ENCODE measurements around the gene RABGAP1L.
A peak's percentile ranks its signal among the peaks of the same experiment; 100 is the strongest.

The RABGAP1L gene

DNA sequence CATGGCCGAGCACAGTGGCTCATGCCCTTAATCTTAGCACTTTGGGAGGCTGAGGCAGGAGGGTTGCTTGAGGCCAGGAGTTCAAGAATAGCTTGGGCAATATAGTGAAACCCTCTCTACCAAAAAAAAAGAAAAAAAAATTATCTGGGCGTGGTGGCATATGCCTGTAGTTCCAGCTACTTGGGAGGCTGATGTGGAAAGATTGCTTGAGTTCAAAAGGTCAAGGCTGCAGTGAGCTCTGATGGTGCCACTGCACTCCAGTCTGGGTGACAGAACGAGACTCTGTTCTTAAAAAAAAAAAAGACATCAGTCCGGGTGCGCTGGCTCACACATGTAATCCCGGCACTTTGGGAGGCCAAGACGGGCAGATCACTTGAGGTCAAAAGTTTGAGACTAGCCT is 589.3 kb downstream of the RABGAP1L start:
- DNase-seq (ENCODE audit: low spot score) = no peak

DNA sequence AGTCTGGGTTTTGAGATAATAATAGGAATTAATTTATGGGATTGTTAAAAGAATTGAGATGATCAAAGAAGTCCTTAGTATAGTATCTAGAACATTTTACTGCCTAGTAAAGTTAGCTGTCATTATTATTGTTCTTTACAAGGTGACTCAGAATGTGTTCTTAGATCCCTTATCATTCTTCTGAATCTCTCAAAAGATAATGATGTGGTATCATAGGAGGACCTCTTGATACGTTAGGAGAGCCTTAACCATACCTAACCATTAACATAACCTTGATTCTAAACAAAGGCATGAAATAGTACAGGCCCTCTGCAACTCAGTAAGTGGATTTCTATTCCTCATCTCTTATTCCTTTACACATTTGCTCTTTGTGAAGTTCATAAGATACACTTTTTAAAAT is 593.8 kb downstream of the RABGAP1L start:
- DNase-seq (ENCODE audit: low spot score) = no peak

DNA sequence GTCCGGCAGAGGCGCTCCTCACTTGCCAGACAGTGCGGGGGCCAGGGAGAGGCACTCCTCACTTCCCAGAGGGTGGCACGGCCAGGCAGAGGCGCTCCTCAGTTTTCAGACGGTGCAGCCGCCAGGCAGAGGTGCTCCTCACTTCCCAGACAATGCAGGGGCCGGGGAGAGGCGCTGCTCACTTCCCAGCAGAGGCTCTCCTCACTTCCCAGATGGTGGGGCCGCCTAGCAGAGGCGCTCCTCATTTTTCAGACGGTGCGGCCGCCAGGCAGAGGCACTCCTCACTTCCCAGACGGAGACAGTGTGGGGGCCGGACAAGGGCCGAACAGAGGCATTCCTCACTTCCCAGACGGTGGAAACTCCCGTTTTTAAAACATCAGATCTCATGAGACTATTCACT is 602.0 kb downstream of the RABGAP1L start:
- DNase-seq (ENCODE audit: low spot score) = no peak

DNA sequence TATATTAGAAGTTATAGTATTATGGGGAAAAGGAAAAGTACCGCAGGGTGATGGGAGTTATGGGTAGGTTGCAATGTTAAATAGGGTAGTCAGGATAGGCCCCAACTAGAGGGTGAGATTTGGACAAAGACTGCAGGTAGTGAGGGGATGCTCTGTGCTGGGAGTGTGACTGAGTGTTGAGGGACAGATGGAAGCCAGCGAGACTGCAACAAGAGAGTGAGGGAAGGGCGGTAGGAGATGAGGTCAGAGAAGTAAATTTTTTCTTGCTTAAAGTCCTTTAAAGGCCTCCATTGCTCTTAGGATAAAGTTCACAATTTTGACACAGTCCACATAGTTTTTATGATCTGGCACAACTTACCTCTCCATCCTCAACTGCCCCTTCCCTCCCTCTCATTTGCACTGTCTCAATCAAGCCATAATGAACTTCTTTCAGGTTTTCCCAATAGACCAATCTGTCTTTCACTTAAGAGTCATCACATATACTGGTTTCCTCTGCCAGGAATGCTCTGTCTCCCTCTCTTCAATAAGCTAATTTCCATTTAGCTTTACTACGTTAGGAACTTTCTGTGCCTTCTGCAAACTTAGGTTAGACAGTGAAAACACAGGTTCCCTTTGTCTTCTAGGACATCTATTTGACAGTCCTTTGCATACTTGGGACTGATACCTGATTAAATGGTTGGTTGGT is 602.7 kb downstream of the RABGAP1L start:
- DNase-seq (ENCODE audit: low spot score) = no peak

DNA sequence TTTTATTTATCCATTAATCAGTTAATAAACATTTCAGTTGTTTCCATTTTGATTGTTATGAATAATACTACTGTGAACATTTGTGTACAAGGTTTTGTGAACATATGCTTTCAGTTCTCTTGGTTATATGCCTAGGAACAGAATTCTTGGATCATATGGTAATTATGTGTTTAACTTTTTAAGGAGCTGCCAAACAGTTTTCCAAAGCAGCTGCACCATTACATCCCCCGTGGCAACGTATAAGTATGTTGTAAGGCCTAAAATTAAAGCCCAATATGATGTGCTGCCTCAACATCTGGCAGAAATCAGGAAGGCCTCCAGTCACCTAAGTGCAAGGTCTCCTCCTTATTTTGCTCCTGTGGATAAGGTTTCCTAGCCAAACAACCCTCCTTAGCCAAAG is 604.9 kb downstream of the RABGAP1L start:
- DNase-seq (ENCODE audit: low spot score) = no peak

DNA sequence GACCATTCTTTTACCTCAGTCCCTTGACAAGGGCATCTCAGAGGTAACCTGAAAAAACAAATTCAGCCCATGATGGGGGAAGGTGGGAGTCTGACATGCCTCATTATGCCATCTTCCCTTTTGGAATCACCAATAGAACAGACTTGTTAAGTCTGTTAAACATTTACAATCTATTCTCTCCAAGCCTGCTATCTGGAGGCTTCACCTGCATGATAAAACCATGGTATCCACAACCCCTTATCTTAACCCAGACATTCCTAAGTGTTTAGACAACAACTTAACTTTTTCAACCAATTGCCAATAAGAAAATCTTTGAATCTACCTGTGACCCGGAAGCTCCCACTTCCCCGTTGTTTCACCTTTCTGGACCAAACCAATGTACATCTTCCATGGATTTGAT is 607.4 kb downstream of the RABGAP1L start:
- DNase-seq (ENCODE audit: low spot score) = no peak

DNA sequence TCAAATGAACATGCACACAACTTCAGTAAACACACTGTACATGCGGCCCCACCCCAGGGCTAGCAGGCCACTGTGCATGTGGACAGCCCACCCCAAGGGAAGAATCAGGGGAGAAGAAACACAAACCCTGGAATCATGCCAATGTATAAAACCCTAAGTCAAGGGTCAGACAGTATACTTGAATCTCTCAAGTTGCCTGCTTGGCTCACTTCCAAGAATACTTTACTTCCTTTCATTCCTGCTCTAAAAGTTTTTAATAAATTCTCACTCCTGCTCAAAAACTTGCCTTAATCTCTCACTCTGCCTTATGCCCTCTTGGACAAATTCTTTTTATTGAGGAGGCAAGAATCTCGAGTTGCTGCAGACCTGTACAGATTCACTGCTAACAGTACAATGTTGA is 609.2 kb downstream of the RABGAP1L start:
- no peak for DNase-seq (ENCODE audit: low spot score)

DNA sequence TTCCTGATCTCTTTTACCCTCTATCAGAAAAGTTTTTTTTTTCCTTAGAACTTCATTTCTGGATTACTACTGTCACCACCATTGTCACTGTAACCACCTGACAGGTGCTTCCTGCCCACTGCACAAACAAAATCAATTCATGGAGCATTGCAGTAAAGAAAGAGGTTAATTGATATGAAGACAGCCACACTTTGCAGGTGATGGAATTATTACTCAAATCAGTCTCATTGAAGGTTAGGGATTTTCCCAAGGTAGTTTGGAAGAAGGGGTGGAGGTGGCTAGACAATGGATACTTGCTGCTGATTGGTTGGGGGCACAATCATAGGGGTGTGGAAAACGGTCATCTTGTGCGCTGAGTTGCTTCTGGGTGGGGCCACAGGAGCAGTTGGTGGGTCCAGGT is 609.6 kb downstream of the RABGAP1L start:
- DNase-seq (ENCODE audit: low spot score) = no peak

DNA sequence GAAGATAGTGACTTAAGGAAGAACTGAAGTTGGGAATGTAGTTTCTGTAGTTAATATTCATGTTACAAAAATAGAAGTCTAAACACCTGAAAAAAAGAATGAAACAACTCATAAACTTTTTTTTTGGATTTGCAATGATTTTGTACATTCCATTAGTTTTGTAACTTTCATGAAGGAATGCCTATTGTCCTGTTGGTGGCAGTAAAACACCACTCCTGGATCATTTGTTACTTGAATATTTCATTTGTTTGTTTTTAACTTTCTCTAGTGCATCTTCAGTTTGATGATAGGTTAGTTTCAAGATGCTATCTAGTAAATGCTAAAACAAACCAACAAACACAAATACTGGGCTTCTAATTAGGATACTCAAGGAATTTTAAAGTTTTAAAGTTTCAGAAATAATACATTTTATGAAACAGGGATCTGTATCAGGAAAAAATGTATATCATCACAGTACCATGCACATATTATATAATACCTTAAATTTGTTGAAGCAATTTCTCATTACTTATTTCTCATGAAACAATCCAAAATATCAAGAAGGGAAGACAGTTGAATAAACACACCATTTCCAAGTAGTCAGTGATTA is 610.7 kb downstream of the RABGAP1L start:
- peak; percentile 75 for DNase-seq (ENCODE audit: low spot score)

DNA sequence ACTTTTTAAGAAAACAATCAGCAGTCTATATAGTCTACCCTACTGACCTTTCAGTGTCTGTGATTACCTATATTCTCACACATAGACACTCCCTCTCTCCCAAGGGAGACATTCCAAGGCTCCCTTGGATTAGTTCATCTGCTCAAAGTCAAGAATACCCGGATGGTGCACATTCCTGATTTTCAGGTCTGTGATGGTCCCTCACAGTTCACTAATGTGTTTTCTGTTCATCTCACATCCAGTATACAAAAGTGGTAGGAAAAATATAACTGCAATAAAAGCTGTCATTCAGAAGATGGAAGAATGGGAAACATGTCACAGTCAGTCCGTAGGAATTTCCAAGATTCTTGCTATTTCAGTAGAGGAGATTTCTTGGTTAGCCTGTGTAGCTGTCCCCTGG is 616.3 kb downstream of the RABGAP1L start:
- no peak for DNase-seq (ENCODE audit: low spot score)

DNA sequence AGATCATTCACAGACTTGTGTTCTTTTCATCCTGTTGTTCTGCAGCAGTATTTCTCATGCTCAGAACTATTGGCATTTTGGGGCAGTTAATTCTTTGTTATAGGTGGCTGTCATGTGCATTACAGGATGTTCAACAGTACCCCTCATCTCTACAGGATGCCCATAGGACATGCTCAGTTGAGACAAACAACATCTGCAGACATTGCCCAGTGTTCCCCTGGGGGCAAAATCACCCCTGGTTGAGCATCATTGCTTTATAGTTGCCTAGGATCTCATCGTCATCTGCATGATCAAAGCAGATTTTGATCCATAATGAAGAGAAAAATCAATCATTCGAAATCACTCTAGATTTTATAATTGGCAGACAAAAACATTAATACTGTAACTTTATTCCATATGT is 617.9 kb downstream of the RABGAP1L start:
- DNase-seq (ENCODE audit: low spot score) = no peak

DNA sequence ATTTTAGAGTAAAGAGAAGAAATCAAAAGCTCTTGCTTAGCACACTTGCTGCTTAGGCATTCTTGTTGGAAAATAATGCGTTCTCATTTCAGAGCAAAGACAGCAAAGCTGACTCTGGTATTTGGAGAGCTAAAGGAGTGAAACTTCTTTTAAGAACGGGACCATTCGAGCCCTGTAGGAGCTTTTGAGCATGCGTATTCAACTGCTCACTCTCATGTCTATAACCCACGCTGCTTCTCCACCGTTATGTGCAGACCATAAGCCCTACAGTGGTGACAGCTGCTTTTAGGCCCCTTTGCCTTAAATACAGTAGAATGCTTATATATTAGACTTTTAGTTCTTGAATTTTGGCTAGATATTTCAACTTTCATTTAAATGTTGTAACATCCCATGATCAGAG is 626.2 kb downstream of the RABGAP1L start:
- no peak for DNase-seq (ENCODE audit: low spot score)

DNA sequence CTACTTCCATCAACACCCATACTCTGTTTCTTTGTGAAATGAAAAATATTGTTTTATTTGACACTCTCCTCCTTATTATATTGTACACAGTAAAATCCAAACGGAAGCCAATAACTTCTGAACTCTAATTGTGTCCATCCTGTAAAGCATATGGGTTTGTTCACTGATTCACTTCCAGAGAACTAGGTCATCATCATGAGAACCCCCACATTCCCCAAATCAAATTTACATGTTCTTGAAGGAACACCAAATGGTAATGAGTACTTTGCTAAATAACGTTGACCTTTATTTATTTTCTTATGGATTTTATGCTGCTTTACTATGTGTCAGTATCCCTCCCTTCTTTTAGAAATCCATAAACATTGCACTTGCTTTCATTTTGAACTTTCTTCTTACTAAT is 627.0 kb downstream of the RABGAP1L start:
- no peak for DNase-seq (ENCODE audit: low spot score)

DNA sequence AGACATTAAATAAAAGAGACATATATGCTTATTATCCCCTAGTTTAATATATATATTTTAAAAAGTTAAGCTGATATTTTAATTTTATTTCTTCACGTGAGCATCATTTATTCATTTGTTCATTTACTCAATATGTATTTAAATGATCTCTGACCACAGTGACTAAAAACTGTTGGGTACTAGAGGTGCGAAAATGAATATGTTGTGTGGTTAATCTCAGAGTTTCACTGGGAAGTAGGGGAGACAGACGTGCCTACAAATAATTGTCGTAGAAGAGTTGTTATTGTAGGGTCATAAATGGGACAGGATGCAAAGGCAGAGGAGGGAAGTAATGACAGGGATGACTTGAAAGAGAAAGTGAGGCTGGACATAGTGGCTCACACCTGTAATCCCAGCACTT is 627.4 kb downstream of the RABGAP1L start:
- DNase-seq (ENCODE audit: low spot score) = no peak

DNA sequence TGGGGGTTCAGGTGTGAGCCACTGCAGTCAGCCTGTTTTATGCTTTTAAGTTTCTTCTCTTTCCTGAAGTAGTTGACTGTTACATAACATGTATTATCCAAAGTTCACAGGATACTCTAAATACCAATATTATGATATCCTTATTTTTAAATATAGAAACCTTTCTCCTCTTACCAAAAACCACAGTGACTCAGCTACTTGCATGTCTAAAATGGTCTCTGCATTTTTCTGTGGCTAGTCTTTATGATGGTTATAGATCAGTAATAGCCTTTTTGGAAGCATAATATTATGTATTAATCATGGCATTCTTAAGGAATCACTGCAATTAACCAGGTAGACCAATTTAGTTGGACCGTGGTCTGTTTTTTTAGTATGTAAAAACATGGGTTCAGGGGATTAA is 629.7 kb downstream of the RABGAP1L start:
- no peak for DNase-seq (ENCODE audit: low spot score)

DNA sequence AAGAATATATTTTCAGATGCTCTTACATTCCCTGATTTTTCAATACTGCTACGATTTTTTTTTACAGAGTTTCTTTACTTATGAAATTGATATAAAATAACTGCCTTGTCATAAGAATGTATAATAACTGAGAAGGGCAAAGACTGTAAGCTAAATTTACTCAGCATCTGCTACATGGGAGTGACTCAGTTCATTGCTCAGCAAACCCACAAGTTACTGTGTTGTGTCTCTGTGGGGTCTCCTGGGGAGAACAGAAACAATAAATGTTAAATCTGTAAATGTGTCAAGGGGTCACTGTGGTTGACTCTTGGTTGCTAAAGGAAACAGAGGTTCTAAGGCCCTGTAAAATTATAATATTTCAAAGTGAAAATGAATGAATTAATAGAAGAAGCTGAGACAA is 630.1 kb downstream of the RABGAP1L start:
- DNase-seq (ENCODE audit: low spot score) = no peak

DNA sequence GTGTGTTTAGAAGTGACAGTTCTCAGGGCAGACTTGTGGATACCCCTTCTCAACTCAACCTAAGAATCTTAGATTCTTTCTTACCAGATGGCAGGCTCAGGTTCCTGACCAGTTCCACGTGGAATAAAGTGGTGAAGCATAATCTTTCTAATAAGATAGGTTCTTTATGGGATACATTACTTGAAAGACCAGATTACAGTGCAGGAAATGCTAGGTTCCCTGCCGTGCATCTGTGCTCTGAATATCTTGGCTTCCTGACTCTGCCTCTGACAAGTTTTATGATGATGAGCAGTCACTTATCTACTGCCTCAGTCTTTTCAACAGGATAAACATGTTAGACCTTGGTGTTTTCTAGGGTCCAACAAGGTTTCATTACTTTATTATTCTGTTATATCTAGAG is 632.5 kb downstream of the RABGAP1L start:
- no peak for DNase-seq (ENCODE audit: low spot score)

DNA sequence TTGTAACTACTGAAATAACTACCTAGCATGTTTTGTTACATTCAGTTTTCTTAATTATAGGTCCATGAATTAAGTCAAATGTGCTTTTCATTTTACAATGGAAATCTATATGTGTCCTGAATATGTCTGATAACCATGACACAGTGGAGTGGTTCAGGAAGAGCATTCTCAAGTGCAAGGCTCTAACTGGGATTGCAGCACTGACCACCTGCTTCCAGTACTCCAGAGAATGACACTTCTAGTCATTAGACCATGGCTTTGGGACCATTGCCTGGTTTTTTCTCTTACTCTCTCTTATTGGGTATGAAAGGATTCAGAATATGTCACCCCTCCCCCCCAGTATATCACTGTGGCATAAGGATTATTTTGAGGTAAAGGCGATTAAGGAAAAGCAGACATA is 635.5 kb downstream of the RABGAP1L start:
- DNase-seq (ENCODE audit: low spot score) = no peak

DNA sequence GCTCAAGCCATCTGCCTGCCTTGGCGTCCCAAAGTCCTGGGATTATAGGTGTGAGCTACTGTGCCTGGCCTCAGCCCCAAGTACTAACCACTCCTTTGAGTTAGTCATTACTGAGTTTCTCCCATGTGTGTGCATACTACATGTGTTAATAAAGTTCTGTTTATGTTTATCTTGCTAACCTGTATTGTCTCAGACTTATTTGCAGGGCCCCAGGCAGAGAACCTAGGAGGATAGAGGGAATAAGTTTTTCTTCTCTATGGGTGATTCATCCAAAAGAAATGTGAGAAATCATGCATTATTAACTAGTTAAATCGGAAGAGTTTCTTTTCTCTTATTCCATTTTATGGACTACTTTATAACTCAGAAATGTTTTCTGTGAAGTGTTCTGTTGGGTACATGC is 636.5 kb downstream of the RABGAP1L start:
- DNase-seq (ENCODE audit: low spot score) = no peak

DNA sequence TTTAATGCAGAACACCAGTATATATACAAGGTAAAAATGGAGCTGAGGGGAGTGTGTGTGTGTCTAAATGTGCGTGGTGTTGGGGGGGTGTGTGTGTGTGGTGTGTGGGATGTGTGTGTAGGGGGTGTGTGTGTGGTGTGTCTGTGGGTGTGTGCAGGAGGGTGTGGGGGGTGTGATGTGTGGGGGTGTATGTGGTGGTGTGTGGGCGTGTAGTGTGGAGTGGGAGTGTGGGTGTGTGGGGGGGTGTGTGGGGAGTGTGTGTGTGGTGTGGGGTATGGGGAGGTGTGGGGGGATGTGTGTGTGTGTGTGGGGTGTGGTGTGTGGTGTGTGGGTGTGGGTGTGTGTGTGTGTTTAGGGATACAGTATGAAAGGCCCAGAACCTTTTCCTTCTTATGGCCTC is 638.1 kb downstream of the RABGAP1L start:
- no peak for DNase-seq (ENCODE audit: low spot score)

DNA sequence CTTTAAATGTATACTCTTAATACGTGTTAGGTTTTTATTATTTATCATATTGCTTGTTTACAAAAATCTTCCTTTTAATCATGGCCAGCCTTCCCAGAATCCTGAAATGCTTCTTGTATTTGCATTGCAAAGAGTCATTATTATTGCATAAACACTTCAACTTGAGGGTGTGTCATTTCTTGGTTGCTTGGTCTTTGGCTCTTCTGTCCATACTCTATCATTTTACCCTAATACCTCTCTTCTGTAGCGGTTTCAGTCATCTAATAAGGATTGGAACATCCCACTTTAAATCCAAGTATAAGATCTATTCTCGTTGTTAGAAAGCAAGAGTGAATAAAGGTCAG is 639.8 kb downstream of the RABGAP1L start:
- no peak for DNase-seq (ENCODE audit: low spot score)

DNA sequence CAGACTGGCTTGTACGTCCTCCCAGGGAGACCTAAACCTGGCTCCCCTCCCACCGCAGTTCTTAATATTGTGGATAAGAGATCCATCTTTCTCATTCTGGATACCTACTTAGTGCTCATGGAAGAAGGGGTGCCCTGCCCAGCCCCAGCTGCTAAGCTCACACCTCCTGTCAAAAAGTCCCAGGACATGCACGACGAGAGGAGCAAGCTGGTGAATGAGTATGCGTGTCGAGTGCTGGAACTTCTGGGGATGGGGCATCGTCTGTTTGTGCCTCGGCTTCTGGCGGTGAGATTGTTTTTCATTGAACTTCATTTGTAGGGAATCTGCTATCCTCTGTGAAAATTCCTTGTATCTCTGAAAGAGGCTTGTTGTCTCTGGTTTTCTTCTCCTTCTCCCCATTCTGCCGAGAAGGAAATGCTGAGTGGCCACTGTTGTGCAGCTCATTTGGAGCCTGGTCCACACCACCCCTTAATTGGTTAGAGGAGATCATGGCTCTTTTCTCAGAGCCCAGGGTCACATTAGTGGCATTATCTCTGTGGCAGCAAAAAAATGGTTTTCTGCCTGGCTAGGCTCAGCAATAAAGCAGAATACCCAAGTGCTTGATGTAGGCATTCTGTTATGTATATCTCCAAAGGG is 641.0 kb downstream of the RABGAP1L start:
- peak; percentile 48 for DNase-seq (ENCODE audit: low spot score)

DNA sequence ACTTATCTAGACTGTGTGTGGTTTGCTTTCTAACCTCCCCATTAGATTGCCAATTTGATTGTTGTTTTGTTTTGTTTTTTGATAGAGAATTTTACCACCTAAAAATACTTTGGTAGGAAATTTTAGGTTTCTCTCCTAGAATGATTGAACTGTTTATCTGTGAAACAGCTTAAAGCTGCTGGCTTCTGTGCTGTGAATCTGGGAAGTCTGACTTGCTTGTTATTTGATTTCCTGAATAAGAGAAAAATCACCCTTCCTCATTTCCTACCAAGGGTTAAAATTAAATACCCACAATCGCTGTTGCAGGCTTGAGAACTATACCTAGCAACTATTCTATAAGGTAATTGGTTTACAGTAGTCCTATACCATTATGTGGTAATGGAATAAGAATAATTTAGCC is 641.6 kb downstream of the RABGAP1L start:
- DNase-seq (ENCODE audit: low spot score) = no peak

DNA sequence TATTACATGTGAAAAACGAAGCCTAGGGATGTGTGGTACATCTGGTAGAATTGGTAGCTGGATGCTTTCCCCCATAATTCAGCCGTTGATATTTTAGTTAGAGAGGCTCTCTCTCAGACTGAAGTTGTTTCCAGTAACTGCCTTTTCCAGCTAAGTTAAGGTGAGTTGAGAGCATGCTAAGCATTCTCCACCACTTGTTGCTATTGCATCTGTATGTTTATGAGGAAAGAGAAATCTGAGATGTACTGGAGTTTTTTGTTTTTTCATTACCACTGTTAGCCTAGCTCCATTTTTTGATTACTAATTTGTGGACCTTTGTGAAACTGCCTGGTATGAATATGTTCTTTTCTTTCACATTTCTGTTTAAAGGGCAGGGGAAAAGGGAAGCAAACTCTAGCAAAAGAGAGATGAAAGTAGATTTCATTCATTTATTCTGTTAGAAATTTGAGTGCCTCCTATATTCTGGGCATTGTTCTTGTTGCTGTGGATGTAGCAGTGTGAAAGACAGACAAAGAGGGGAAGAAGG is 650.5 kb downstream of the RABGAP1L start:
- DNase-seq (ENCODE audit: low spot score) = no peak

Measured in Ammon's horn (tissue), 1 donor.